COLO668 (cell line): ENCODE measurements around the gene C5orf15.
"Not testable (repeated sequence)": the region's sequence is repeated elsewhere in the genome, so short reads cannot be mapped to it uniquely, and the experiment has no call there.

Source experiments
- DNase-seq: peaks from one replicate; lab custom pipeline; 2025; ENCODE audit not compliant: unreplicated experiment; lab: John Stamatoyannopoulos, UW

The C5orf15 gene

GRCh38 chr5:133994297-133994989 lies 26.0 kb upstream of the C5orf15 start:
- no peak for DNase-seq

- no peak for DNase-seq
Measured at GRCh38 chr5:133993185-133993936, 24.9 kb upstream of the C5orf15 start.

GRCh38 chr5:133992429-133993155 lies 24.2 kb upstream of the C5orf15 start:
- DNase-seq, result peak; percentile 13

- no peak for DNase-seq
Measured at GRCh38 chr5:133991171-133991910, 22.9 kb upstream of the C5orf15 start.

GRCh38 chr5:133990396-133990795 lies 22.0 kb upstream of the C5orf15 start:
- DNase-seq, result peak; percentile 13

- DNase-seq, result no peak
Measured at GRCh38 chr5:133985540-133986180, 17.2 kb upstream of the C5orf15 start.

- no peak for DNase-seq
Measured at GRCh38 chr5:133983674-133984073, 15.2 kb upstream of the C5orf15 start.

GRCh38 chr5:133981714-133982113 lies 13.3 kb upstream of the C5orf15 start:
- DNase-seq, result no peak

- no peak for DNase-seq
Measured at GRCh38 chr5:133980652-133981051, 12.2 kb upstream of the C5orf15 start.

GRCh38 chr5:133978943-133979342 lies 10.5 kb upstream of the C5orf15 start:
- no peak for DNase-seq

- DNase-seq, result no peak
Measured at GRCh38 chr5:133977858-133978257, 9.4 kb upstream of the C5orf15 start.

- no peak for DNase-seq
Measured at GRCh38 chr5:133977161-133977787, 8.8 kb upstream of the C5orf15 start.

GRCh38 chr5:133975546-133975945 lies 7.1 kb upstream of the C5orf15 start:
- not testable (repeated sequence) for DNase-seq

GRCh38 chr5:133974142-133974541 lies 5.7 kb upstream of the C5orf15 start:
- no peak for DNase-seq

- DNase-seq, result no peak
Measured at GRCh38 chr5:133970325-133970909, 2.0 kb upstream of the C5orf15 start.

GRCh38 chr5:133969654-133970324 lies 1.4 kb upstream of the C5orf15 start:
- DNase-seq, result no peak

GRCh38 chr5:133967698-133968203 lies 674 bp downstream of the C5orf15 start:
- peak; percentile 14 for DNase-seq

GRCh38 chr5:133967124-133967523 lies 1.3 kb downstream of the C5orf15 start:
- DNase-seq, result no peak

- no peak for DNase-seq
Measured at GRCh38 chr5:133966090-133966489, 2.3 kb downstream of the C5orf15 start.
